IMR-90 (cell line): Measurements from ENCODE around the gene GOLGA1. TPM values are rescaled to one million over a fixed set of nuclear protein-coding genes. Genes with fewer than 3 reads are reported as not detected.
A peak's percentile ranks its signal among the peaks of the same experiment; 100 is the strongest.

Experiments used
- ATAC-seq: fragments of 200-7000 bp; cut with Tn5 transposase; 2 replicates; pipeline ENCODE4 v1.9.1; 2020; ENCODE audit warnings: low read depth, mild to moderate bottlenecking, moderate library complexity
- BruUV-seq: library from RNA; stranded (reverse); fragments of 400-500 nt; replicated peaks from 2 replicates; lab custom pipeline; 2021; lab: Mats Ljungman, UMichigan
- CTCF ChIA-PET: fragments of 300-600 bp; formaldehyde crosslinking; extraction: SDS; loops from one replicate; lab custom pipeline; 2021; ENCODE audit warnings: antibody characterized with exemption; lab: Yijun Ruan, JAX
- POLR2A ChIA-PET: fragments of 300-600 bp; sonication (Branson Sonifier 250); formaldehyde crosslinking; loops from one replicate; lab custom pipeline; 2022; ENCODE audit warnings: antibody characterized with exemption; ENCODE audit not compliant: unreplicated experiment; lab: Charles Lee
- DNase-seq: peaks from one replicate; pipeline ENCODE4 v3.0.0; 2013
- H2AFZ ChIP-seq: replicated peaks from 2 replicates; pipeline ENCODE3; 2013; ENCODE audit warnings: low read length, mild to moderate bottlenecking; ENCODE audit not compliant: poor library complexity
- H2AK5ac ChIP-seq: 2 replicates; pipeline ENCODE4 v1.6.1; 2013; ENCODE audit warnings: low read depth, low read length, inconsistent platforms
- H2AK9ac ChIP-seq: replicated peaks from 2 replicates; pipeline ENCODE3; 2013; ENCODE audit warnings: mild to moderate bottlenecking, low read depth, low read length, moderate library complexity; ENCODE audit not compliant: poor library complexity
- H2BK120ac ChIP-seq: 2 replicates; pipeline ENCODE4 v1.6.1; 2013; ENCODE audit warnings: low read depth, low read length, inconsistent platforms
- H2BK15ac ChIP-seq: 3 replicates; pipeline ENCODE4 v1.6.1; 2013; ENCODE audit warnings: low read depth, low read length, inconsistent platforms
- H2BK20ac ChIP-seq: 2 replicates; pipeline ENCODE4 v1.6.1; 2013; ENCODE audit warnings: low read depth, mild to moderate bottlenecking, inconsistent platforms, low read length, moderate library complexity
- H2BK5ac ChIP-seq: 2 replicates; pipeline ENCODE4 v1.6.1; 2013; ENCODE audit warnings: mild to moderate bottlenecking, low read depth, low read length, inconsistent platforms; ENCODE audit not compliant: poor library complexity, severe bottlenecking
- H3K14ac ChIP-seq: replicated peaks from 2 replicates; pipeline ENCODE4 v1.6.1; 2013; ENCODE audit warnings: low read depth, low read length, inconsistent platforms
- H3K18ac ChIP-seq: 2 replicates; pipeline ENCODE4 v1.6.1; 2013; ENCODE audit warnings: low read depth, low read length, control low read depth
- H3K23ac ChIP-seq: 2 replicates; pipeline ENCODE4 v1.6.1; 2013; ENCODE audit warnings: low read depth, low read length, inconsistent platforms
- H3K27ac ChIP-seq: 2 replicates; pipeline ENCODE4 v1.5.1; 2013; ENCODE audit warnings: mild to moderate bottlenecking, control low read depth, low read length; ENCODE audit not compliant: insufficient read depth
- H3K27me3 ChIP-seq: 2 replicates; pipeline ENCODE4 v1.6.1; 2013; ENCODE audit warnings: low read length; ENCODE audit not compliant: control insufficient read depth, insufficient read depth
- H3K36me3 ChIP-seq: 2 replicates; pipeline ENCODE4 v1.6.1; 2013; ENCODE audit warnings: low read length, mixed read lengths; ENCODE audit not compliant: control insufficient read depth, insufficient read depth
- H3K4ac ChIP-seq: 2 replicates; pipeline ENCODE4 v1.6.1; 2013; ENCODE audit warnings: low read depth, low read length, inconsistent platforms
- H3K4me1 ChIP-seq: 2 replicates; pipeline ENCODE4 v1.6.1; 2013; ENCODE audit warnings: low read length, mixed read lengths; ENCODE audit not compliant: control insufficient read depth, insufficient read depth
- H3K4me2 ChIP-seq: 2 replicates; pipeline ENCODE4 v1.6.1; 2013; ENCODE audit warnings: low read depth, mild to moderate bottlenecking, control low read depth, low read length, moderate library complexity
- H3K4me3 ChIP-seq: 2 replicates; pipeline ENCODE4 v1.5.1; 2013; ENCODE audit warnings: low read depth, mild to moderate bottlenecking, control low read depth, low read length, moderate library complexity; ENCODE audit not compliant: insufficient read depth
- H3K56ac ChIP-seq: 2 replicates; pipeline ENCODE4 v1.6.1; 2013; ENCODE audit warnings: low read length, inconsistent platforms; ENCODE audit not compliant: insufficient read depth; ENCODE audit errors: extremely low read depth
- H3K79me1 ChIP-seq, 2 experiments: 2 replicates each; pipeline ENCODE4 v1.6.1; 2013; ENCODE audit warnings: low read length in 2 of 2, inconsistent platforms in 1 of 2, low read depth in 1 of 2
- H3K9ac ChIP-seq: 2 replicates; pipeline ENCODE4 v1.6.1; 2013; ENCODE audit warnings: low read depth, low read length, control low read depth
- H3K9me1 ChIP-seq: 2 replicates; pipeline ENCODE4 v1.6.1; 2013; ENCODE audit warnings: low read length, inconsistent platforms; ENCODE audit not compliant: insufficient read depth
- H3K9me3 ChIP-seq: 2 replicates; pipeline ENCODE4 v1.6.1; 2013; ENCODE audit warnings: low read length; ENCODE audit not compliant: control insufficient read depth, insufficient read depth
- H4K20me1 ChIP-seq: 2 replicates; pipeline ENCODE4 v1.6.1; 2013; ENCODE audit warnings: low read length, inconsistent platforms; ENCODE audit not compliant: insufficient read depth
- H4K5ac ChIP-seq: 2 replicates; pipeline ENCODE4 v1.6.1; 2013; ENCODE audit warnings: mild to moderate bottlenecking, low read depth, low read length, control low read depth
- H4K8ac ChIP-seq, 2 experiments: 2 replicates each; pipeline ENCODE4 v1.6.1; 2013; ENCODE audit warnings: low read depth in 2 of 2, low read length in 2 of 2, control low read depth in 1 of 2, inconsistent platforms in 1 of 2
- H4K91ac ChIP-seq: 2 replicates; pipeline ENCODE4 v1.6.1; 2013; ENCODE audit warnings: low read depth, low read length, inconsistent platforms; ENCODE audit not compliant: insufficient read depth
- BHLHE40 ChIP-seq: fragments of 150-350 bp; IDR thresholded peaks from 2 replicates; pipeline ENCODE4 v1.6.1; 2016; ENCODE audit warnings: mild to moderate bottlenecking, low read depth, low read length
- CEBPB ChIP-seq: IDR thresholded peaks from 2 replicates; pipeline ENCODE4 v1.6.1; 2012; ENCODE audit warnings: low read depth, low read length, improper control_type of control experiment
- CTCF ChIP-seq: conservative IDR thresholded peaks from 2 replicates; pipeline ENCODE4 v1.5.1; 2012; ENCODE audit warnings: mild to moderate bottlenecking, low read depth, low read length, improper control_type of control experiment
- NFE2L2 ChIP-seq: fragments of 150-350 bp; IDR thresholded peaks from 2 replicates; pipeline ENCODE4 v1.6.1; 2016; ENCODE audit warnings: low read depth, mild to moderate bottlenecking, low read length
- RAD21 ChIP-seq: IDR thresholded peaks from 2 replicates; pipeline ENCODE4 v1.6.1; 2012; ENCODE audit warnings: low read length, improper control_type of control experiment
- RFX5 ChIP-seq: IDR thresholded peaks from 2 replicates; pipeline ENCODE4 v1.8.0; 2012; ENCODE audit warnings: low read depth, mild to moderate bottlenecking, low read length, moderate library complexity
- SMC3 ChIP-seq: fragments of 150-350 bp; IDR thresholded peaks from 2 replicates; pipeline ENCODE4 v1.6.1; 2016; ENCODE audit warnings: low read depth, mild to moderate bottlenecking, antibody characterized with exemption, low read length, moderate library complexity
- dilution Hi-C: fragments of 300-500 bp; cut with HindIII; formaldehyde crosslinking; loops from one replicate; pipeline ENCODE4 v1.14.3; 2018; ENCODE audit warnings: low sequenced_read_pairs; ENCODE audit not compliant: unreplicated experiment
- in situ Hi-C: fragments of 300-500 bp; cut with MboI; formaldehyde crosslinking; loops from 3 replicates; pipeline ENCODE4 v1.14.3; 2019; ENCODE audit warnings: low sequenced_read_pairs, inconsistent platforms, mixed read lengths
- intact Hi-C: fragments of 100-400 bp; cut with micrococcal nuclease; formaldehyde crosslinking; loops from 2 replicates; pipeline ENCODE4 v1.10.0; 2022
- polyA plus RNA-seq, 3 experiments: library from polyadenylated mRNA; depleted of rRNA; stranded (reverse); fragments of >200 nt; gene quantifications; 2 replicates each; pipeline ENCODE4 v1.2.3, GENCODE V29; 2012; ENCODE audit warnings: low replicate concordance in 1 of 3
- total RNA-seq: library from RNA; depleted of rRNA; stranded (reverse); fragments of >200 nt; gene quantifications from 2 replicates; pipeline ENCODE4 v1.2.3, GENCODE V29; 2012

Gene GOLGA1
- total and polyA plus RNA-seq, 2 of the 4 experiments (the other 2 are of a cell fraction), result 10.6 to 12.7 TPM

- H2BK120ac ChIP-seq, result no peak overlapping the region
- no peak overlapping the region for H2AFZ ChIP-seq
- no peak overlapping the region for H3K4me3 ChIP-seq
- no peak overlapping the region for H3K18ac ChIP-seq
- BruUV-seq, result no TSS peak
- H3K56ac ChIP-seq, result no peak overlapping the region
- H3K9ac ChIP-seq, result no peak overlapping the region
- ChIA-PET POLR2A (no interaction called here), CTCF (interaction anchor here (1.5 to 1.8 kb wide), 2 partner anchors 16 to 120 kb away, joined by 5 to 7 read pairs; no protein-coding TSS in a partner anchor)
- H3K23ac ChIP-seq, result no peak overlapping the region
- no peak overlapping the region for H2AK5ac ChIP-seq
- no peak overlapping the region for H3K4me2 ChIP-seq
- intact Hi-C loops (loop anchor here (1.0 kb wide), 1 partner anchor 120 kb away; no protein-coding TSS in a partner anchor), in situ Hi-C loops (no loop called here), dilution Hi-C loops (no loop called here)
- no peak overlapping the region for H3K4ac ChIP-seq
- H2AK9ac ChIP-seq, result no peak overlapping the region
- peak; percentile 90 for ATAC-seq
- H3K9me1 ChIP-seq, result no peaks in the 10 kb centered on the region
- H4K20me1 ChIP-seq, result no peaks in the 10 kb centered on the region; the same call in 1 of the 2 replicates
- peak; percentile 55 for DNase-seq
- H3K4me1 ChIP-seq, result 0 out of 2 replicates have a peak, but pooled peaks cover 2% of the 10 kb centered on the region
- H3K27ac ChIP-seq, result no peak overlapping the region
- H3K79me1 ChIP-seq, result peaks cover 4 to 7% of the 10 kb centered on the region in 2 experiments; a peak in 3 of 4 replicates
- H2BK15ac ChIP-seq, result no peak overlapping the region
- no peak overlapping the region for H3K14ac ChIP-seq
- no peak overlapping the region for H2BK20ac ChIP-seq
- no peak for TF ChIP-seq RFX5
- TF ChIP-seq CEBPB, result peak; percentile 20; the same call in 1 of the 2 replicates
- peak; percentile 38; the same call in 1 of the 2 replicates for TF ChIP-seq SMC3
- TF ChIP-seq RAD21, result peak; percentile 61
- peak; percentile 40; the same call in 1 of the 2 replicates for TF ChIP-seq BHLHE40
- TF ChIP-seq NFE2L2, result no peak
- peak; percentile 62 for TF ChIP-seq CTCF
- H3K27me3 ChIP-seq, result no peaks in the 10 kb centered on the region
- no peak overlapping the region for H4K91ac ChIP-seq
- no peak overlapping the region for H4K5ac ChIP-seq
- peaks cover 36% of the 10 kb centered on the region for H3K36me3 ChIP-seq
- H2BK5ac ChIP-seq, result no peak overlapping the region
- no peaks in the 10 kb centered on the region for H3K9me3 ChIP-seq
- H4K8ac ChIP-seq, result no peak overlapping the region; a peak in 1 of 4 replicates
These were observed 46.1 kb downstream of the GOLGA1 start for GRCh38 chr9:124894741-124895170.
